DMS153 treated with DMSO at 0.1 percent for 48 hours (cell line): ENCODE data around the gene TRPM3.

Experiments used
- DNase-seq: peaks from one replicate; lab custom pipeline; 2025; ENCODE audit not compliant: unreplicated experiment; lab: John Stamatoyannopoulos, UW

The TRPM3 gene

GRCh38 chr9:70590315-70590677, 531.1 kb downstream of the TRPM3 start:
- no peak for DNase-seq

GRCh38 chr9:70589571-70590314, 531.7 kb downstream of the TRPM3 start:
- DNase-seq, result no peak

GRCh38 chr9:70588999-70589398, 532.4 kb downstream of the TRPM3 start:
- no peak for DNase-seq

GRCh38 chr9:70588381-70588780, 533.0 kb downstream of the TRPM3 start:
- no peak for DNase-seq

GRCh38 chr9:70587201-70587600, 534.2 kb downstream of the TRPM3 start:
- no peak for DNase-seq

- DNase-seq, result no peak
These were observed 534.9 kb downstream of the TRPM3 start for GRCh38 chr9:70586476-70586875.

- DNase-seq, result no peak
These were observed 539.5 kb downstream of the TRPM3 start for GRCh38 chr9:70581955-70582350.

GRCh38 chr9:70581214-70581954, 540.0 kb downstream of the TRPM3 start:
- no peak for DNase-seq

GRCh38 chr9:70580606-70581195, 540.7 kb downstream of the TRPM3 start:
- no peak for DNase-seq

- no peak for DNase-seq
These were observed 541.7 kb downstream of the TRPM3 start for GRCh38 chr9:70579686-70580085.

GRCh38 chr9:70578720-70579119, 542.7 kb downstream of the TRPM3 start:
- DNase-seq, result no peak

GRCh38 chr9:70577671-70578070, 543.8 kb downstream of the TRPM3 start:
- no peak for DNase-seq

GRCh38 chr9:70576116-70576515, 545.3 kb downstream of the TRPM3 start:
- DNase-seq, result no peak

- no peak for DNase-seq
These were observed 547.1 kb downstream of the TRPM3 start for GRCh38 chr9:70574151-70574837.

GRCh38 chr9:70573308-70573707, 548.1 kb downstream of the TRPM3 start:
- no peak for DNase-seq

- DNase-seq, result no peak
These were observed 550.2 kb downstream of the TRPM3 start for GRCh38 chr9:70571258-70571657.

- no peak for DNase-seq
These were observed 551.6 kb downstream of the TRPM3 start for GRCh38 chr9:70569791-70570190.

GRCh38 chr9:70569070-70569772, 552.2 kb downstream of the TRPM3 start:
- no peak for DNase-seq

GRCh38 chr9:70567511-70567910, 553.9 kb downstream of the TRPM3 start:
- no peak for DNase-seq

GRCh38 chr9:70566751-70567150, 554.7 kb downstream of the TRPM3 start:
- no peak for DNase-seq

- DNase-seq, result no peak
These were observed 555.4 kb downstream of the TRPM3 start for GRCh38 chr9:70566066-70566465.
